K562 (cell line): ENCODE data around the gene ORC1. TPM values are rescaled to one million over a fixed set of nuclear protein-coding genes. Genes with fewer than 3 reads are reported as not detected.
A peak's percentile ranks its signal among the peaks of the same experiment; 100 is the strongest.

Source experiments
- ATAC-seq: fragments of 200-7000 bp; cut with Tn5 transposase; 3 replicates; pipeline ENCODE4 v1.9.1; 2020; ENCODE audit warnings: moderate library complexity
- BruUV-seq: library from RNA; stranded (reverse); fragments of 400-500 nt; replicated peaks from 2 replicates; lab custom pipeline; 2021; lab: Mats Ljungman, UMichigan
- CTCF ChIA-PET: fragments of 300-600 bp; formaldehyde crosslinking; extraction: SDS; loops from one replicate; lab custom pipeline; 2021; ENCODE audit warnings: low intra/inter-chr PET ratio; lab: Yijun Ruan, JAX
- POLR2A ChIA-PET: fragments of 300-600, 350-650 bp; sonication (Branson Sonifier 250); formaldehyde crosslinking; extraction: SDS; loops from one replicate; lab custom pipeline; 2021; ENCODE audit warnings: antibody characterized with exemption, inconsistent platforms; lab: Yijun Ruan, JAX
- DNase-seq, 4 experiments: peaks; one replicate each; pipeline versions ENCODE4 v3.0.0 to v3.0.0-alpha.2; 2011 to 2018; ENCODE audit warnings: low spot score in 3 of 4, mixed read lengths in 3 of 4; ENCODE audit errors: extremely low read depth in 1 of 4
- FAIRE-seq: peaks from 2 replicates; lab custom pipeline; 2011; peaks lifted over from hg19 to GRCh38; lab: Jason Lieb, UNC
- H2AFZ ChIP-seq: 2 replicates; pipeline ENCODE4 v1.6.0; 2011; ENCODE audit warnings: low read depth, low read length, control low read depth, inconsistent platforms
- H3K27ac ChIP-seq: fragments of 200-600 bp; 3 replicates; pipeline ENCODE4 v1.8.0; 2011; ENCODE audit warnings: low read depth, mild to moderate bottlenecking, control low read depth, inconsistent platforms, low read length, moderate library complexity, mixed read lengths; ENCODE audit errors: extremely low read depth
- H3K27me3 ChIP-seq, 2 experiments: fragments of 300-600 bp in 1 of 2; 2 replicates in 1 of 2; 3 replicates in 1 of 2; pipeline versions ENCODE4 v1.6.0 to v1.8.0; 2011; ENCODE audit warnings: inconsistent platforms in 2 of 2, low read length in 2 of 2, mild to moderate bottlenecking in 1 of 2, mixed read lengths in 1 of 2, moderate library complexity in 1 of 2; ENCODE audit not compliant: control insufficient read depth in 2 of 2, insufficient read depth in 2 of 2
- H3K36me3 ChIP-seq: fragments of 300-600 bp; 3 replicates; pipeline ENCODE4 v1.8.0; 2011; ENCODE audit warnings: mild to moderate bottlenecking, low read length, inconsistent platforms; ENCODE audit not compliant: control insufficient read depth, insufficient read depth
- H3K4me1 ChIP-seq, 2 experiments: fragments of 200-600 bp in 1 of 2; replicated peaks in 1 of 2; 2 replicates in 1 of 2; 3 replicates in 1 of 2; pipeline versions ENCODE4 v1.5.1 to v1.8.0; 2011; ENCODE audit warnings: inconsistent platforms in 2 of 2, low read length in 2 of 2, mild to moderate bottlenecking in 1 of 2, mixed read lengths in 1 of 2, moderate library complexity in 1 of 2; ENCODE audit not compliant: control insufficient read depth in 2 of 2, insufficient read depth in 2 of 2
- H3K4me2 ChIP-seq: 2 replicates; pipeline ENCODE4 v1.6.1; 2011; ENCODE audit warnings: low read length, control low read depth, inconsistent platforms, mixed read lengths; ENCODE audit not compliant: insufficient read depth
- H3K4me3 ChIP-seq: fragments of 200-600 bp; sonication (generic), shearing (Covaris generic); 2 replicates; pipeline ENCODE4 v1.5.1; 2016; ENCODE audit warnings: control low read depth, inconsistent platforms
- H3K79me2 ChIP-seq: fragments of 200-600 bp; 3 replicates; pipeline ENCODE4 v1.8.0; 2011; ENCODE audit warnings: low read length, inconsistent platforms; ENCODE audit not compliant: control insufficient read depth, insufficient read depth
- H3K9ac ChIP-seq, 2 experiments: 2 replicates each; pipeline versions ENCODE4 v1.6.0 to v1.6.1; 2011; ENCODE audit warnings: low read depth in 2 of 2, low read length in 2 of 2, control low read depth in 1 of 2, inconsistent platforms in 1 of 2, mild to moderate bottlenecking in 1 of 2, mixed read lengths in 1 of 2; ENCODE audit not compliant: insufficient read depth in 1 of 2
- H3K9me1 ChIP-seq: one replicate; pipeline ENCODE4 v1.6.0; 2011; ENCODE audit warnings: inconsistent platforms, mild to moderate bottlenecking, low read length, moderate library complexity; ENCODE audit not compliant: control insufficient read depth, insufficient read depth
- H3K9me3 ChIP-seq: replicated peaks from 2 replicates; pipeline ENCODE4 v1.5.1; 2011; ENCODE audit warnings: low read depth, low read length, inconsistent platforms; ENCODE audit not compliant: control insufficient read depth, insufficient read depth
- H4K20me1 ChIP-seq: replicated peaks from 2 replicates; pipeline ENCODE4 v1.6.1; 2011; ENCODE audit warnings: low read length, inconsistent platforms, mixed read lengths; ENCODE audit not compliant: control insufficient read depth, insufficient read depth
- POLR2A ChIP-seq: fragments of 450-650 bp; conservative IDR thresholded peaks from 2 replicates; pipeline ENCODE4 v1.6.1; 2016
- POLR2AphosphoS2 ChIP-seq: IDR thresholded peaks from 2 replicates; pipeline ENCODE4 v1.6.1; 2012; ENCODE audit warnings: low read length, improper control_type of control experiment
- POLR2B ChIP-seq: fragments of 450-650 bp; IDR thresholded peaks from 2 replicates; pipeline ENCODE4 v1.6.1; 2018; ENCODE audit warnings: low read depth; ENCODE audit not compliant: partially characterized antibody
- POU5F1 ChIP-seq: fragments of 150-350 bp; IDR thresholded peaks from 2 replicates; pipeline ENCODE4 v1.6.1; 2014; ENCODE audit warnings: borderline replicate concordance, low read length, low read depth, mild to moderate bottlenecking; ENCODE audit not compliant: partially characterized antibody
- RB1 ChIP-seq: fragments of 450-650 bp; IDR thresholded peaks from 2 replicates; pipeline ENCODE4 v1.6.1; 2017; ENCODE audit warnings: low read depth, mild to moderate bottlenecking
- SMAD2 ChIP-seq: fragments of 150-350 bp; IDR thresholded peaks from 2 replicates; pipeline ENCODE4 v1.6.1; 2014; ENCODE audit warnings: low read depth, mild to moderate bottlenecking, low read length
- SMC3 ChIP-seq: conservative IDR thresholded peaks from 2 replicates; pipeline ENCODE4 v1.6.1; 2011; ENCODE audit warnings: low read depth, low read length, improper control_type of control experiment; ENCODE audit not compliant: insufficient read depth
- SUPT5H ChIP-seq: fragments of 450-650 bp; IDR thresholded peaks from 2 replicates; pipeline ENCODE4 v1.6.1; 2016
- YBX1 ChIP-seq: fragments of 450-650 bp; IDR thresholded peaks from 2 replicates; pipeline ENCODE4 v1.7.1; 2016; ENCODE audit warnings: mild to moderate bottlenecking
- ZNF165 ChIP-seq: fragments of 250-450 bp; sonication (Bioruptor Pico); IDR thresholded peaks from 2 replicates; pipeline ENCODE4 v1.4.0; 2020; ENCODE audit warnings: borderline replicate concordance
- ZNF507 ChIP-seq: conservative IDR thresholded peaks from 2 replicates; pipeline ENCODE4 v1.6.1; 2017; ENCODE audit warnings: missing genetic modification characterization, missing compliant biosample characterization
- ZNF707 ChIP-seq: fragments of 250-450 bp; sonication (Bioruptor Pico); conservative IDR thresholded peaks from 2 replicates; pipeline ENCODE4 v1.8.0; 2022; ENCODE audit warnings: inconsistent platforms, mild to moderate bottlenecking, moderate library complexity
- ZSCAN32 ChIP-seq: fragments of 450-650 bp; formaldehyde crosslinking; IDR thresholded peaks from 2 replicates; pipeline ENCODE4 v1.4.0; 2020; ENCODE audit warnings: mild to moderate bottlenecking, moderate library complexity
- WGBS: fragments of 100-300 bp; shearing (Covaris generic); methylation state at CpG from one replicate; pipeline ENCODE4 v1.1.6; 2016; ENCODE audit warnings: low coverage, mixed read lengths; ENCODE audit not compliant: insufficient coverage; ENCODE audit errors: missing lambda C conversion rate; 5-methylcytosine and 5-hydroxymethylcytosine counted together
- in situ Hi-C: fragments of 300-500 bp; cut with MboI; formaldehyde crosslinking; loops from 4 replicates; pipeline ENCODE4 v1.15.0; 2018; ENCODE audit warnings: inconsistent platforms, mixed read lengths
- intact Hi-C: fragments of 100-400 bp; cut with micrococcal nuclease; formaldehyde crosslinking; loops from 2 replicates; pipeline ENCODE4 v1.14.2; 2022
- polyA plus RNA-seq, 8 experiments: library from polyadenylated mRNA; depleted of rRNA in 4 of 8; stranded (reverse) in 5 of 8; unstranded in 3 of 8; fragments of >200 nt; fragmentation: Nextera tagmentation in 2 of 8; fragmentation: Illumina TruSeq in 1 of 8; extraction: Ambion mirVana in 2 of 8; extraction: Trizol in 1 of 8; gene quantifications; 2 replicates each; pipeline versions ENCODE4 v1.2.1 to v1.2.3, GENCODE V29; 2011 to 2014; ENCODE audit warnings: inconsistent platforms in 1 of 8, missing spikeins in 1 of 8
- total RNA-seq, 7 experiments: library from RNA; depleted of rRNA in 6 of 7; stranded (reverse); fragments of >200 nt in 6 of 7; fragmentation: Illumina TruSeq in 2 of 7; extraction: Trizol in 2 of 7; gene quantifications; 2 replicates each; pipeline versions ENCODE4 v1.2.1 to v1.2.3, GENCODE V29; 2011 to 2021; ENCODE audit warnings: low replicate concordance in 1 of 7
- TF ChIP-seq, protein P1 (sequence below): sonication (generic); formaldehyde crosslinking; IDR thresholded peaks from 2 replicates; pipeline ENCODE4 v1.8.1; 2023; ENCODE audit warnings: mild to moderate bottlenecking, missing genetic modification reagents, moderate library complexity
- TF ChIP-seq, protein P2 (sequence below): sonication (generic); formaldehyde crosslinking; IDR thresholded peaks from 2 replicates; pipeline ENCODE4 v1.8.0; 2022; ENCODE audit warnings: missing genetic modification reagents, mild to moderate bottlenecking, moderate library complexity, borderline replicate concordance

The ORC1 gene
- total and polyA plus RNA-seq, 9 of the 15 experiments (the other 6 are each of a cell fraction or from before 2014, with no cell fraction given), result 26.4 to 91.6 (median 69.7) TPM

DNA sequence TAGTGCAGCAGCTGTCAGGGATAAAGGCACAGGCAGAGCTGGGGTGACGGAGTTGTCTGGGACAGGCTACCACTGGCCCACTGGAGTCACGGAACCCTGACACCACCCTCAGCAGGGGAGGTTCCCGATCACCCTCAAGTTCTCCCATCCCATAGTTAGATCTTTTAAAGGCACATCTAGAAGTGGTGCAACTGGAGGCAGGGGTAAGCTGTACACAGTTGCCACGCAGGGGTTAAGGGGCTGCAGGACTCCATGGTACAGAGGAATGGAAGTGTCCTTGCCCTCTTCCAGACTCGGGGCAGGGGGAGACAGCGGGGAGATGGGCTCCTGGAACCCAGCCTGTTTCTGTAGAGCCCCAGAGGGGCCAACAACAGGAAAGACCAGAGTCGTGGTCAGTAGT lies 51.5 kb downstream of the ORC1 start:
- intact Hi-C loops, result no loop called here
- FAIRE-seq, result no peak

DNA sequence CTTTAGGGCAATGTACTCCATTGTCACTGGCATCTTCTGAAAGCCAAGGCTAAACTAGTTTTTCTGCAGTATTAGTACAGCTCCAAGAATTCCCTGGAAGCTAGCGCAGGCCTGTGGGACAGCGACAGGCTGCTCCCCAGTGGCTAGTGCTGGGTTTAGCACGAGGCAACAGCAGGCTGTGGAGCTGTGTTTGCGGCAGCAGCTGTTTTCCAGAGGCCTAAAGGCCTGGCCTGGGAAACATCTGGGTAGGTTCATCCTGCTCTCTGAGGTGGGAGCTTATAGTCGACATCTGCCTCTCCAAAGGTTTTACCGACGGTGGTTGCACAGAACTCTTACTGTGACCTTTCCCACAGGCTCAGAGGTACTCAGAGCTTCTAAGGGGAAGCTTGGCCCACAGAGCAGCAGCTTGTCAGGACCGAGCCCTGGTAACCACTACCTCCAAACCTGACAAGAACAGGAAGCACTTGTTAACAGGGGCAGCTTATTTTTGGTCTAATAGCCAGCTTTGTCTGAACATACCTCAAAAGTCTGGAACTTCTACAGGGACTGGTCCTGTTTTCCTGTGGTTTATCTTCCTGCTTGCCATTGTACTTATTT lies 55.4 kb downstream of the ORC1 start:
- no peaks in the 10 kb centered on the region for H3K9me1 ChIP-seq
- no peak overlapping the region for H3K4me2 ChIP-seq
- intact Hi-C loops, result loop anchor here (1.0 to 10.0 kb wide), 3 partner anchors 53 to 454 kb away; no protein-coding TSS in a partner anchor
- H3K9ac ChIP-seq, result 0 out of 4 replicates have a peak overlapping the region, but pooled peaks of 1 of the 2 experiments have one; percentile 49
- H2AFZ ChIP-seq, result no peak overlapping the region
- BruUV-seq, result no TSS peak
- DNase-seq (peak in 2 of 4 experiments; percentile 43 to 49), FAIRE-seq (no peak), ATAC-seq (peak; percentile 81)
- no peaks in the 10 kb centered on the region for H4K20me1 ChIP-seq
- H3K27me3 ChIP-seq, result no peaks in the 10 kb centered on the region
- H3K4me1 ChIP-seq, result no peaks in the 10 kb centered on the region; a peak in 1 of 5 replicates
- no peak overlapping the region for H3K4me3 ChIP-seq
- ChIA-PET POLR2A (interaction anchor here (0.6 to 2.3 kb wide), 10 partner anchors 9 to 361 kb away, joined by 3 to 18 read pairs (median 3); partner anchors contain the start of gene CC2D1B), CTCF (interaction anchor here (1.1 to 1.4 kb wide), 3 partner anchors 207 to 224 kb away, joined by 3 to 5 read pairs (median 4); partner anchors contain the start of gene ZFYVE9)
- no peak overlapping the region for H3K27ac ChIP-seq
- H3K79me2 ChIP-seq, result no peaks in the 10 kb centered on the region
- peaks cover 25% of the 10 kb centered on the region; the same call in 2 of the 3 replicates for H3K36me3 ChIP-seq
- WGBS, result 58% methylated on average over 8 of the region's 8 CpGs
- in situ Hi-C loops, result no loop called here
- no peaks in the 10 kb centered on the region for H3K9me3 ChIP-seq
- 0 out of 2 replicates have a peak, but pooled peaks have one; percentile 25 for TF ChIP-seq SMC3
- TF ChIP-seq ZNF507 (tag), result no peak
- TF ChIP-seq, protein P1, sequence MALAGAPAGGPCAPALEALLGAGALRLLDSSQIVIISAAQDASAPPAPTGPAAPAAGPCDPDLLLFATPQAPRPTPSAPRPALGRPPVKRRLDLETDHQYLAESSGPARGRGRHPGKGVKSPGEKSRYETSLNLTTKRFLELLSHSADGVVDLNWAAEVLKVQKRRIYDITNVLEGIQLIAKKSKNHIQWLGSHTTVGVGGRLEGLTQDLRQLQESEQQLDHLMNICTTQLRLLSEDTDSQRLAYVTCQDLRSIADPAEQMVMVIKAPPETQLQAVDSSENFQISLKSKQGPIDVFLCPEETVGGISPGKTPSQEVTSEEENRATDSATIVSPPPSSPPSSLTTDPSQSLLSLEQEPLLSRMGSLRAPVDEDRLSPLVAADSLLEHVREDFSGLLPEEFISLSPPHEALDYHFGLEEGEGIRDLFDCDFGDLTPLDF, result 0 out of 2 replicates have a peak, but pooled peaks have one; percentile 22
- no peak for TF ChIP-seq POU5F1
- peak; percentile 48; the same call in 1 of the 2 replicates for TF ChIP-seq POLR2A
- no peak for TF ChIP-seq ZNF165 (CRISPR knock-in tag)
- TF ChIP-seq RB1, result 0 out of 2 replicates have a peak, but pooled peaks have one; percentile 37
- peak; percentile 75 for TF ChIP-seq POLR2AphosphoS2
- TF ChIP-seq, protein P2, sequence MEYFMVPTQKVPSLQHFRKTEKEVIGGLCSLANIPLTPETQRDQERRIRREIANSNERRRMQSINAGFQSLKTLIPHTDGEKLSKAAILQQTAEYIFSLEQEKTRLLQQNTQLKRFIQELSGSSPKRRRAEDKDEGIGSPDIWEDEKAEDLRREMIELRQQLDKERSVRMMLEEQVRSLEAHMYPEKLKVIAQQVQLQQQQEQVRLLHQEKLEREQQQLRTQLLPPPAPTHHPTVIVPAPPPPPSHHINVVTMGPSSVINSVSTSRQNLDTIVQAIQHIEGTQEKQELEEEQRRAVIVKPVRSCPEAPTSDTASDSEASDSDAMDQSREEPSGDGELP (CRISPR knock-in tag), result peak; percentile 58; the same call in 1 of the 2 replicates
- TF ChIP-seq ZSCAN32, result no peak
- no peak for TF ChIP-seq YBX1

More for the DNA sequence above, 51.5 kb downstream of the ORC1 start:
- no peaks in the 10 kb centered on the region for H3K9me1 ChIP-seq
- DNase-seq, result no peak
- H2AFZ ChIP-seq, result no peak overlapping the region
- no peaks in the 10 kb centered on the region; a peak in 1 of 5 replicates for H3K4me1 ChIP-seq
- no peak overlapping the region for H3K27ac ChIP-seq
- BruUV-seq, result no TSS peak
- 0 out of 2 replicates have a peak, but pooled peaks cover 3% of the 10 kb centered on the region for H4K20me1 ChIP-seq
- H3K27me3 ChIP-seq, result no peaks in the 10 kb centered on the region
- in situ Hi-C loops, result no loop called here
- no peak overlapping the region for H3K4me2 ChIP-seq
- no peaks in the 10 kb centered on the region for H3K9me3 ChIP-seq
- ChIA-PET CTCF (no interaction called here), POLR2A (interaction anchor here (1.0 to 2.1 kb wide), 4 partner anchors 9 to 51 kb away, joined by 5 to 11 read pairs (median 9); partner anchors contain the start of genes CC2D1B, ORC1 and PRPF38A)
- H3K79me2 ChIP-seq, result no peaks in the 10 kb centered on the region
- WGBS, result 77% methylated on average over 7 of the region's 7 CpGs
- no peak overlapping the region for H3K9ac ChIP-seq
- peak; percentile 43; the same call in 1 of the 2 replicates for TF ChIP-seq SUPT5H
- TF ChIP-seq SMAD2, result no peak
- TF ChIP-seq POLR2B, result peak; percentile 38
- TF ChIP-seq ZNF707 (CRISPR knock-in tag), result no peak
- TF ChIP-seq, all 486 proteins: peak for 2
- no peak overlapping the region for H3K4me3 ChIP-seq
- H3K36me3 ChIP-seq, result peaks cover 64% of the 10 kb centered on the region
- peak; percentile 7; the same call in 1 of the 3 replicates for ATAC-seq
